Mucosa of descending colon (tissue), 3 donors: ENCODE measurements around the gene ROBO2. TPM values are rescaled to one million over a fixed set of nuclear protein-coding genes. Genes with fewer than 3 reads are reported as not detected.

ENCODE experiments used
- ATAC-seq: fragments of 200-7000 bp; cut with Tn5 transposase; one replicate; pipeline ENCODE4 v1.9.1; 2020; ENCODE audit warnings: mild to moderate bottlenecking, moderate library complexity
- DNase-seq, 3 donors: peaks; one replicate each; pipeline ENCODE4 v3.0.0-alpha.2; 2020
- H3K36me3 ChIP-seq: fragments of 200-600 bp; one replicate; pipeline ENCODE4 v1.8.0; 2021; ENCODE audit warnings: low read depth, mild to moderate bottlenecking
- H3K4me1 ChIP-seq: fragments of 200-600 bp; one replicate; pipeline ENCODE4 v1.8.0; 2021; ENCODE audit warnings: low read depth, mild to moderate bottlenecking
- H3K4me3 ChIP-seq: fragments of 200-600 bp; one replicate; pipeline ENCODE4 v1.8.0; 2021; ENCODE audit warnings: mild to moderate bottlenecking
- H3K9me3 ChIP-seq: fragments of 200-600 bp; one replicate; pipeline ENCODE4 v1.8.0; 2021; ENCODE audit warnings: mild to moderate bottlenecking
- intact Hi-C, 2 donors: fragments of 100-400 bp; cut with DNase I in 1 of 2; cut with micrococcal nuclease in 1 of 2; formaldehyde crosslinking; loops; one replicate each; pipeline versions ENCODE4 v1.11.0 to v1.11.1; 2022; cut with DNase I, micrococcal nuclease
- total RNA-seq, 3 donors: library from RNA; stranded (reverse); fragmentation: NEBNext Ultra II Directional in 2 of 3; extraction: Animal tissue kit (Norgen Biotek cat#: 25700) in 2 of 3; gene quantifications; one replicate each; pipeline versions ENCODE4 v1.2.1 to v1.2.4, GENCODE V29; 2021 to 2023
- TF ChIP-seq, protein P1 (sequence below): fragments of 200-600 bp; IDR thresholded peaks from one replicate; pipeline ENCODE4 v1.8.0; 2022; ENCODE audit warnings: antibody characterized with exemption, mild to moderate bottlenecking
- donor health status: DM: no; HTN: no; CAD: no; lungs with moderate emphysema.
- donor health status: DM: no; HTN: no; CAD: no.
- donor health status: DM: no; HTN: yes; CAD: no.

ROBO2 gene
- total RNA-seq, 3 donors from 2014 or later: 1.3 to 2.1 (median 1.4) TPM

DNA sequence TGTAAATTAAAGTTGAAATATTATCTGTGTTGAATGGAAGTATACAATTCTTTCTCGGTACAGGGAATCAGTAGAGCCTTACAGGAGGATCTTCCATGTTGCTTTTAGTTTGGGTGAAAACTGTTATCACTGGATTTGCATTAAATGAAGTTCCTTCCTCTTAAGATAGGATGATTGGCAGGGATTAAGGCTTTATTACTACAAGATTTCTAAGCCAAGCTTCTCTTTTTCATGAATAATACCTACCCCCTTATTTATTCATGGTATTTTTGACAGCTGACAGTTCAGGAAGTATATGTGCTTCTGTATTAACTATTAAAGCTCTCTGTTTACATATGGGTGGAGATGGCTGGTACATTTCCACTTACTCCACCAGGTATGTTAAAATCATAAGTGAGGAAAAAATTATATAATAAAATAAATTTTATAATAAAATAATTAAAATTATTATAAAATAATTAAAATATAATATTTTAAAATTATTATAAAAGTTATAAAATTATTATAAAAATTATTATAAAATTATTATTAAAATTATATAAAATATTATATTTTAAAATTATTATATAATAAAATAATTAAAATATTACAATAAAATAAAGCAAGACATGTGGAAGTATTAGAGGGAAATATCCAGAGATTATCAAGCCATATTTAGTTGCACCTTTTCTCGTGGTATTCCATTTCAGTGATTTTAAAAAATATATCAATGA is 332.9 kb downstream of the ROBO2 start:
- no peaks in the 10 kb centered on the region for H3K9me3 ChIP-seq
- DNase-seq: no peak
- TF ChIP-seq, protein P1, sequence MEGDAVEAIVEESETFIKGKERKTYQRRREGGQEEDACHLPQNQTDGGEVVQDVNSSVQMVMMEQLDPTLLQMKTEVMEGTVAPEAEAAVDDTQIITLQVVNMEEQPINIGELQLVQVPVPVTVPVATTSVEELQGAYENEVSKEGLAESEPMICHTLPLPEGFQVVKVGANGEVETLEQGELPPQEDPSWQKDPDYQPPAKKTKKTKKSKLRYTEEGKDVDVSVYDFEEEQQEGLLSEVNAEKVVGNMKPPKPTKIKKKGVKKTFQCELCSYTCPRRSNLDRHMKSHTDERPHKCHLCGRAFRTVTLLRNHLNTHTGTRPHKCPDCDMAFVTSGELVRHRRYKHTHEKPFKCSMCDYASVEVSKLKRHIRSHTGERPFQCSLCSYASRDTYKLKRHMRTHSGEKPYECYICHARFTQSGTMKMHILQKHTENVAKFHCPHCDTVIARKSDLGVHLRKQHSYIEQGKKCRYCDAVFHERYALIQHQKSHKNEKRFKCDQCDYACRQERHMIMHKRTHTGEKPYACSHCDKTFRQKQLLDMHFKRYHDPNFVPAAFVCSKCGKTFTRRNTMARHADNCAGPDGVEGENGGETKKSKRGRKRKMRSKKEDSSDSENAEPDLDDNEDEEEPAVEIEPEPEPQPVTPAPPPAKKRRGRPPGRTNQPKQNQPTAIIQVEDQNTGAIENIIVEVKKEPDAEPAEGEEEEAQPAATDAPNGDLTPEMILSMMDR: no peak
- ATAC-seq: no peak
- H3K36me3 ChIP-seq: no peaks in the 10 kb centered on the region
- H3K4me1 ChIP-seq: no peaks in the 10 kb centered on the region
- H3K4me3 ChIP-seq: no peak overlapping the region
- intact Hi-C loops: no loop called here

DNA sequence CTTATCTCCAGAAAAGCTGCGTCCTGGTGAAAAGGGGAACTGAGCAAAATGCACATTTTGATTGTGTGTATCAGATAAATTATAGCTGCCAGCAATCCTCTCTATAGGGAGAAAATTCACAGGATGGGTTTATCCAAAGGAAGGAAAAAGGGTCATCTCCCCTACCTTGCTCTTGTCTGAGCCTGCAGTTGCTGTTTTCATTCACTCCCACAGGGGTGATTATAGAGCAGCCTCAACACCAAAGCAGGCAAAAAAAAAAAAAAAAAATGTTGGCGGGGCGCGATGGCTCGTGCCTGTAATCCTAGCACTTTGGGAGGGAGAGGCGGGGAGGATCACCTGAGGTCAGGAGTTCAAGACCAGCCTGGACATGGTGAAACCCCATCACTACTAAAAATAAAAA is 333.7 kb downstream of the ROBO2 start:
- no peak for ATAC-seq

DNA sequence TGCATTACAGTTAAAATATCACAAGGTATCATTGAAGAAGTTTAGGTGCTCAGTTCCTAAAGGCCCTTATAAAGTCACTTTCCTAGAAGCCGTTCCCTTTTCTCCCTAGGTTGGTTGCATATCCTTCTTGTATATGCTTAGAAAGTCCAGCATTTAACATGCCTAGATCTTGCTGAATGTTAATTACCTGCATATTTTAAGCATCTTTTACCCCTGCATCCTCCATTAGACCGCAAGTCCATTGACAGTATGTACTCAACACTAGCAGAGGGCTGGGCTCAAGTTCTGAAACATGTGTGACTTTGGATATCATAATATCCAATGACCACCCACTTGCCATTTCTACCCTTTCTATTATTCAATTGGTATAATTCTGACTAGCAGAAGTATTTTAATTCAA is 336.6 kb downstream of the ROBO2 start:
- Histone ChIP-seq H3K36me3 (no peaks in the 10 kb centered on the region), H3K9me3 (no peaks in the 10 kb centered on the region), H3K4me1 (no peaks in the 10 kb centered on the region), H3K4me3 (no peak overlapping the region)
- intact Hi-C loops: no loop called here
- TF ChIP-seq, protein P1: no peak
- DNase-seq: no peak
- no peak for ATAC-seq

More for the DNA sequence above, 333.7 kb downstream of the ROBO2 start:
- H3K36me3 ChIP-seq: no peaks in the 10 kb centered on the region
- no peak overlapping the region for H3K4me3 ChIP-seq
- intact Hi-C loops: no loop called here
- TF ChIP-seq, protein P1: no peak
- H3K4me1 ChIP-seq: no peaks in the 10 kb centered on the region
- DNase-seq: no peak
- H3K9me3 ChIP-seq: no peaks in the 10 kb centered on the region

DNA sequence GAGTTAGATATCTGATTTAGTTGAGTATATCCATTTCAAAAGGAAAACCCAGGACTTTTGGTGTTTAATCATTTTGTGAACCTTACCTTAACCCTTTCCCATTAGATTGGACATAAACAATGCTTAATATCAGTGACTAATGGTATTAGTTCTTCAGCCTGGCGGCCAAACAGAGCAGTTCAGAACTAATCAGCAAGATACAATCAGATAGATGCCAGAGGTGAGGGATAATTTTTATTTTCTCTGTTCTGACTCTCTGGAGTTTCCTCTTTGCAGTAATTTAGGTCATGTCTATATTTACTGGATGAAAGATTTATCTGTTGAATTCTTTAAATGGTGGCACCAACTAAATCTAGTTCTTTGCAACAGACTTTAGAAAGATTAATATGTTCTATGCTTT is 337.8 kb downstream of the ROBO2 start:
- no peak for ATAC-seq

DNA sequence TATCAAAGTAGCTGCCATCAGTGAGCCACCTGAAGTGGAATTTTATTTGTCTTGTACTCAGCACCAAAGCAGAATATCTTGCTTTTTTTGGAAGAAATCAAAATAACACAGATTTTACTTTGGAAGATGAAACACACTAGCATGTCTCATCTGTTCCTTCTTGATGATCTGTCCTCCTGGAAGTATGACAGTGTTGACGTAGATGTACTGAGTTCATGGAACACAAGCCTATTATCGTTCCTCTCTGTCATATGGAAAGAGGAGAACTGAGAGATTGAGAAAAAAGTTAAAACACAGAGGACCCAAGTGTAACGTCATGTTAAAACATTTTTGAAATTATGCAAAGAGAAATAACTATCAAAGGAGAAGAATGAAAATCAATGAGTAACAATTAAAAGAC is 340.2 kb downstream of the ROBO2 start:
- no peaks in the 10 kb centered on the region for H3K36me3 ChIP-seq
- TF ChIP-seq, protein P1: no peak

More for the DNA sequence above, 337.8 kb downstream of the ROBO2 start:
- Histone ChIP-seq H3K4me3 (no peak overlapping the region), H3K9me3 (no peaks in the 10 kb centered on the region), H3K4me1 (no peaks in the 10 kb centered on the region), H3K36me3 (no peaks in the 10 kb centered on the region)
- intact Hi-C loops: no loop called here
- TF ChIP-seq, protein P1: no peak
- DNase-seq: no peak

More for the DNA sequence above, 340.2 kb downstream of the ROBO2 start:
- ATAC-seq (no peak), DNase-seq (no peak)
- no peak overlapping the region for H3K4me3 ChIP-seq
- no peaks in the 10 kb centered on the region for H3K9me3 ChIP-seq
- H3K4me1 ChIP-seq: no peaks in the 10 kb centered on the region
- intact Hi-C loops: no loop called here
